ENCODE data around the gene TMEM131L.

TMEM131L gene

DNA sequence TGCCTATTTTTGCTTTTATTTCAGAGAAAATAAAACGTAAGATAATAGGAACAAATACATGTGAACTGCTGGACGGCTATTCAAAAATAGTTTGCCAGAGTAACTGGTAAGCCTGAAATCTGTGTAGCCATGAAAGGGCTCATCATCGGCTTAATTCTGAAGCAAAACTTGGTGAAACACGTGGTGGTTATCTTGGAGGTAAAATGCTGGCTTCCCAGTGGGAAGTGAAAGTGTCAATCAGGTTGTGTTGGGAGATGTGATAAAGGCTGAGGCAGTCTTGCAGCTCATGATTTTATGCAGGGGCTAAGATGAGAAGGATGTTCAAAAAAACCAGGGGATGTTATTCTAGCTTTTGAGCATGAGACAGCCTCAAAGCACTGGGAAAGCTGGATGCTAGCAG lies 181.8 kb downstream of the TMEM131L start:
- H3K4me3 ChIP-seq (replicated peaks; ENCODE audit: low read depth, low read length), result no peak overlapping the region
- TF ChIP-seq, protein P1, sequence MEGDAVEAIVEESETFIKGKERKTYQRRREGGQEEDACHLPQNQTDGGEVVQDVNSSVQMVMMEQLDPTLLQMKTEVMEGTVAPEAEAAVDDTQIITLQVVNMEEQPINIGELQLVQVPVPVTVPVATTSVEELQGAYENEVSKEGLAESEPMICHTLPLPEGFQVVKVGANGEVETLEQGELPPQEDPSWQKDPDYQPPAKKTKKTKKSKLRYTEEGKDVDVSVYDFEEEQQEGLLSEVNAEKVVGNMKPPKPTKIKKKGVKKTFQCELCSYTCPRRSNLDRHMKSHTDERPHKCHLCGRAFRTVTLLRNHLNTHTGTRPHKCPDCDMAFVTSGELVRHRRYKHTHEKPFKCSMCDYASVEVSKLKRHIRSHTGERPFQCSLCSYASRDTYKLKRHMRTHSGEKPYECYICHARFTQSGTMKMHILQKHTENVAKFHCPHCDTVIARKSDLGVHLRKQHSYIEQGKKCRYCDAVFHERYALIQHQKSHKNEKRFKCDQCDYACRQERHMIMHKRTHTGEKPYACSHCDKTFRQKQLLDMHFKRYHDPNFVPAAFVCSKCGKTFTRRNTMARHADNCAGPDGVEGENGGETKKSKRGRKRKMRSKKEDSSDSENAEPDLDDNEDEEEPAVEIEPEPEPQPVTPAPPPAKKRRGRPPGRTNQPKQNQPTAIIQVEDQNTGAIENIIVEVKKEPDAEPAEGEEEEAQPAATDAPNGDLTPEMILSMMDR (IDR thresholded peaks at IDR 0.05; ENCODE audit: insufficient read depth, low read length, poor library complexity, severe bottlenecking), result no peak
- DNase-seq (ENCODE audit: extremely low read depth, insufficient read length), result no peak
- no peaks in the 10 kb centered on the region for H3K27me3 ChIP-seq (replicated peaks; ENCODE audit: control insufficient read depth, insufficient read depth, low read length)
- no peaks in the 10 kb centered on the region for H3K36me3 ChIP-seq (ENCODE audit: control insufficient read depth, insufficient read depth, low read length)

DNA sequence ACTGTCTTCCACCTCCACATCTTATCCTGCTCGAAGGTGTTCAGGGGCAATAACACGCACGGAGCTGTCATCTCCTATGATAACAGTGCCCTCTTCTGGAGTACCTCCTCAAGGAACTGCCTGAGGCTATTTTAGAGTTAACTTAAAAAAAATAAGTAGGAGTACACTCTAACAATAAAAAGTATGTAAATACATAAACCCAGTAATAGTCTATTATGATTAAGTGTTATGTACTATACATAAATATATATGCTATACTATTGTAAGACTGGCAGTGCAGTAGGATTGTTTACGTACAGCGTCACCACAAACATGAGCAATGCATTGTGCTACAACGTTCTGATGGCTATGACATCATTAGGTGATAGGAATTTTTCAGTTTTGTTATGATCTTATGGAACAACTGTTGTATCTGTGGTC lies 183.4 kb downstream of the TMEM131L start:
- Histone ChIP-seq H3K4me3 (replicated peaks; ENCODE audit: low read depth, low read length) (no peak overlapping the region), H3K36me3 (ENCODE audit: control insufficient read depth, insufficient read depth, low read length) (no peaks in the 10 kb centered on the region), H3K27me3 (replicated peaks; ENCODE audit: control insufficient read depth, insufficient read depth, low read length) (no peaks in the 10 kb centered on the region)
- TF ChIP-seq, protein P1 (IDR thresholded peaks at IDR 0.05; ENCODE audit: insufficient read depth, low read length, poor library complexity, severe bottlenecking), result peak; percentile 58
- DNase-seq (ENCODE audit: extremely low read depth, insufficient read length), result no peak

DNA sequence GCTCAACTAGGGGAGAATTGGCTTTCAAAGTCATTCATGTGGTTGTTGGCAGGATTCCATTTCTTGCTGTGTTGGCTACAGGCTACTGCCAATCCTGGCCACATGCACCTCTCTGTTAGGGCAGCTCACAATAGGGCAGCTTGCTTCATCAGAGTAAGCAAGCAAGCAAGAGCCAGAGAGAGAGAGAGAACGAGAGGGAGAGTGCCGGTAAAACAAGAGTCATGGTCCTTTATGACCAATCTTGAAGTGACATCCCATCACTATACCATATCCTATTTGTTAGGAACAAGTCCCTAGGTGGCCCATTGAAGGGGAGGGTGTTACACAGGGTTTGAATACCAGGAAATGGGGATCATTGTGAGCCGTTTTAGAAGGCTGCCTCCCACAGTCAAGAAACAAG lies 185.0 kb downstream of the TMEM131L start:
- Histone ChIP-seq H3K36me3 (ENCODE audit: control insufficient read depth, insufficient read depth, low read length) (no peaks in the 10 kb centered on the region), H3K4me3 (replicated peaks; ENCODE audit: low read depth, low read length) (no peak overlapping the region), H3K27me3 (replicated peaks; ENCODE audit: control insufficient read depth, insufficient read depth, low read length) (peaks cover 2% of the 10 kb centered on the region)
- TF ChIP-seq, protein P1 (IDR thresholded peaks at IDR 0.05; ENCODE audit: insufficient read depth, low read length, poor library complexity, severe bottlenecking), result no peak
- no peak for DNase-seq (ENCODE audit: extremely low read depth, insufficient read length)

DNA sequence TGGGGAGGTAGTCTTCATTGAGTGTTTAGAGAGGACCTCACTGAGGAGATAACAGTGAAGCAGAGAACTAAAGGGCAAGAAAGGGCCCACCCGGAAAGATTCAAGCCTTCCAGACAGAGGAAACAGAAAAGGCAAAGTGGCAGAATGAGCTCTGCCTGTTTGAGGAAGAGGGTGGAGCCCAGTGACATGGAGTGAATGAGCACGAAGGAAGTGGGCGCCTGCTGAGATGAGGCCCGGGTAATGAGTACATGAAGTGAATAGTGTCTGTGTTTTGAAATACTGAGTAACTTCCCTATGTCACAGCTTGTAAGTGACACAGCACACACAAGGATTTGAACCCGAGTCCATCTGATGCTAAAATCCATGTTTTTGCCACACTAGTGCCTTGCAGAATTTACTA lies 185.4 kb downstream of the TMEM131L start:
- no peak for DNase-seq (ENCODE audit: extremely low read depth, insufficient read length)
- no peak overlapping the region for H3K4me3 ChIP-seq (replicated peaks; ENCODE audit: low read depth, low read length)
- TF ChIP-seq, protein P1 (IDR thresholded peaks at IDR 0.05; ENCODE audit: insufficient read depth, low read length, poor library complexity, severe bottlenecking), result no peak
- peaks cover 2% of the 10 kb centered on the region for H3K27me3 ChIP-seq (replicated peaks; ENCODE audit: control insufficient read depth, insufficient read depth, low read length)
- no peaks in the 10 kb centered on the region for H3K36me3 ChIP-seq (ENCODE audit: control insufficient read depth, insufficient read depth, low read length)

DNA sequence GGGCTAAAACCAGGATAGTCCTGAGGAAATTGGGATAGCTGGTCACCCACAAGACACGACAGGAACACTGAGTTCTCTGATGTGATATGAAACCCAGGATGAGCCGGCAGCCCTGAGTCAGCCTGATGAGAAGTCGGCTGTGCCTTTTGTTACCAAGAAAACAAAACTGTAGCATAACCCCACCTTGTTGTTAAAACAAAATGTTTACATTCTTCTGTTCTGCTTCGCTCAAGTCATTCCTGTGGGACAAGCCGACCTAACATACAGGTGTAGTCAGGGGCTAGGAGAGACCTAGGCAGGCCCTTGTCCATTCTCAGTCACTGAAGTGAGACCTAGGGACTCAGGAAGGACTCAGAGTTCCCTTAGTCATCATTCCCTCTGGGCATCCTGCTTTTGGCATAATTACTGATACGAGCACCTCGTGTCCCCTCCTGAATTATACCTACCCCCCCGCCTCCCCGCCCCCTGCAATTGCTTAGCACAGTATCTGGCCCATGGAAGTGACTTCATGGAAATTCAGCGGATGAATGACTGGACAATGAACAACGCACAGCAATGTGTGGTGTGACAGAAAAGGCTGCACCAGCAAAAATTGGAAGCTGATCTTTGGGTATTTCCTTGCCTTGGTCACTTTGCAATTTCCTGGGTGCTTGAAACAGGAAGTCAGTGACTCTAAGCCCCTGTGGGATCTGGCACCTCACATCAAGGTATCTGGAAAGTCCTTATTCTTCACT lies 186.1 kb downstream of the TMEM131L start:
- peaks cover 2% of the 10 kb centered on the region for H3K27me3 ChIP-seq (replicated peaks; ENCODE audit: control insufficient read depth, insufficient read depth, low read length)
- DNase-seq (ENCODE audit: extremely low read depth, insufficient read length), result no peak
- no peaks in the 10 kb centered on the region for H3K36me3 ChIP-seq (ENCODE audit: control insufficient read depth, insufficient read depth, low read length)
- H3K4me3 ChIP-seq (replicated peaks; ENCODE audit: low read depth, low read length), result no peak overlapping the region
- TF ChIP-seq, protein P1 (IDR thresholded peaks at IDR 0.05; ENCODE audit: insufficient read depth, low read length, poor library complexity, severe bottlenecking), result no peak
